HG02840 (cell line): ENCODE results near the gene SLC22A5.
"Not testable (repeated sequence)": the region's sequence is repeated elsewhere in the genome, so short reads cannot be mapped to it uniquely, and the experiment has no call there.

ENCODE experiments used
- ATAC-seq: cut with Tn5 transposase; IDR thresholded peaks from one replicate; pipeline ENCODE4 v1.9.1; 2021; ENCODE audit warnings: mild to moderate bottlenecking, moderate library complexity, moderate number of reproducible peaks; ENCODE audit not compliant: unreplicated experiment, low FRiP score

SLC22A5 gene

DNA sequence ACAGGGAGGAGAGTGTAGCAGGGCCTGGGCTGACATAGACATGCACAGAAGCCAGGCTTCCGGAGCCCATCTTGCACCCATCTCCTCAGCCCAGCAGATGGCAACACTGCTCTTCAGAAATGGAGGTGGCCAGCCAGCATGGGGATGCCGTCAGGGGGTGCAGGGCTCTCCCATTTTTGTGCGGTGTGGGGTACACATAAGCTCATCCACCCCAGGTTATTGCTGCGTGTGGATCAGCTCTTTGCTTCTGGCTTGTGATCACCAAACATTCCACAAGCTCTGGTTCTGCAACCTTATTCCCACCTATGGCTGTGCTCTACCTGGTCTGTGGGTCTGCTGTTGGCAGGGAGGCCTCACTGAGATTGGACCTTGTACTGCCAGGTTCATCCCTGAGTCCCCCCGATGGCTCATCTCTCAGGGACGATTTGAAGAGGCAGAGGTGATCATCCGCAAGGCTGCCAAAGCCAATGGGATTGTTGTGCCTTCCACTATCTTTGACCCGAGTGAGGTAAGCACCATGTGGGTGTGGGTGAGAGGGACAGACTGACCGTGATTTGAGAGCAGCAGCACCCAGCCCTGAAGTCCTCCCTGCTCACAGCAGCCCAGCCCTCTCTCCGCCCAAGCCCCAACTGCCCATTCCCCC lies 17.3 kb downstream of the SLC22A5 start:
- peak; percentile 80 for ATAC-seq

DNA sequence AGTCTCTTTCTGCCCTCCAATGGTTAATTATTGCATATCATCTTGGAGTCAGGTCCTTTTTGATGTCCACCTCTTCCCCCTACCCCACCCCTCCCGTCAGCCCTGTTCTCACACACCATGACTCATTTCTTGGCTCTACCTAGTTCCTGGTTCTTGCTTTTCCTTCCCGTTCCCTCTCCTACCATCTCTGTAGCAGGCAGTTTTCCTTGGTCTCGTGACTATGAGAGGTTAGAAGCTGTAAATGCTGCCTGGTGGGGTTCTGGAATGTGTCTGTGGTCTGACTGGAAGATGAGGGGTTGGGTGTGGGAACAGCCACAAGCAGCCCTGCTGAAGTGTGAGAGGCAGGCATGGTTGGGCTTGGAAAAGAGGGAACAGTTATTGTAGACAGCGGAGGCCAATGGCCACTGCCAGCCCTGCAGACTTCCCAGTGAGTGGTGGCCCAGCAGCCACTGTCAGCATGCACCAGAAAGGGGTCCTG lies 18.2 kb downstream of the SLC22A5 start:
- no peak for ATAC-seq

DNA sequence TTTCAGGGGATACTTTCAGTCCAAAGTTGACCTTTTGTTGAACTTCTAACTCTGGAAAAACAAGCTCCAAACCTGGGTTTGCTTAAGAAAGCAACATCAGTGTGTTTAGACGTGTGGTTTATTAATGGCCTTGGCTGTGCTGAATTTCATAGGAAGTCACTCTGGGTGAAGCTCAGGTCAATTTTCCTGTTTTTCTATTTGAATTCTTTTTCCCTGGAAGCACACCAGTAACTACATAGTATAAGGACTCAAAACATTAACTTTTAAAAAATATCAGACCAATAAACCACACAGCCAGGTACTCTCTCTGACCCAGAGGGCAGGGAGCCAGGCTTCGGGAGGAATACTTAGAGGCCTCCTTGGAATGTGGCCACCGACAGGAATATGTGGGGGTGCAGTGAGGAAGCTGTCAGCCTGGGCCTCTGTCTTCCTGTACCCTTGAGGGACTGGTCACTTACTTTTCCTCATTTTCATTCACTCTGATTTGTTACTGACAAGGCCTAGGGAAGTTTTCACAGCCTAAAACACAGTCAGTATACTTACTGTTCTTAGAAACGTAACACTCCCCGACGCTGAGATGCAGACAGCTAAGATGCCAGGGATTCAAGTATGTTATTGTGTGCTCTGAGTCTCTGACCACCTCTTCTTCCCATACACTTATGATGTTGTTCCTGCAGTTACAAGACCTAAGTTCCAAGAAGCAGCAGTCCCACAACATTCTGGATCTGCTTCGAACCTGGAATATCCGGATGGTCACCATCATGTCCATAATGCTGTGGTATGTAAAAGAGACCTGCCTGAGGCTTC lies 18.9 kb downstream of the SLC22A5 start:
- ATAC-seq = no peak

DNA sequence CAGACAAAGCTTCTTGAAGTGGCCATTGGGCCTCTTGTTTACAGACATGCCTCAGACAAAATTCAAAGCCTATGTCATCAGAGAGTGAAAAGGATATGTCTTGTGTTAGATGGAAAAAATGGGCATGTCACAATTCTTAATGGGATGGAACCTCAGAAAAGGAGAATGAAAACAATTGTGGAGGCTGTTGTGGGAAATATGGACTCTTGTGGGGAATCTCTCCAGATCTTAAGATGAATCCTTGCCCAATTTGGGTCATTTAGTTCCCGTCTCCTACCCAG lies 19.5 kb downstream of the SLC22A5 start:
- no peak for ATAC-seq

DNA sequence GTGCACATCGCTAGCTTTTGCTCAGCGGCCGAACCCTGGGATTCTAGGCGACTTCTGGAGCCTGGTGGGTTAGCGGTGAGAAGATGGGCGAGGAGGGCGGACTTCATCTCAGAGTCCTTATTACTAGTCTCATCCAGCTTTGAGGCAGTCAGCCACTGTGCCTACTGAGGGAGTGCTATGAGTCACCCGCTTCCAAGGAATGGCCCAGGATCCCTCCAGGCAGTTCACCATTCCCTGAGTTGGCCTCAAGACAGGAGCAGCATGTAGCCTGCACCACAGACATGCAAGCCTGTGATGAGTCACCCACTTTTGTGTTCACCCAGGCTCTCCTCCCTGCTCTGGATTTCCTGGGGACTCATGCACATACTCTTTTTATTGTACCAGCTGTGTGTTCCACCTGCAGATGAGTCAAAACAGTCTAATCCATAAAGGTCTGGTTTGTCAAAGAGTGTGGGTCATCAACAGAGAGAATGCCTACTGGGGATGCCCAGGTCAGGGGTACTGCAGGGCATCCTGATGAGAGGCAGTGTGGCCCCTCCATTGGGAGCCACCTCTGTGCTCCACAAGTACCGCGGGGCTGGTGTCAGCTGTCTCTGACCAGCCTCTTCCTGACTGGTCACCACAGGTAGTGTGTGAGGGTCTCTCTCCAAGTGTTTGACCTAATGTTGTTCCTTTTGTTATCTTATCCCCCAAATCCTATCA lies 20.2 kb downstream of the SLC22A5 start:
- no peak for ATAC-seq

DNA sequence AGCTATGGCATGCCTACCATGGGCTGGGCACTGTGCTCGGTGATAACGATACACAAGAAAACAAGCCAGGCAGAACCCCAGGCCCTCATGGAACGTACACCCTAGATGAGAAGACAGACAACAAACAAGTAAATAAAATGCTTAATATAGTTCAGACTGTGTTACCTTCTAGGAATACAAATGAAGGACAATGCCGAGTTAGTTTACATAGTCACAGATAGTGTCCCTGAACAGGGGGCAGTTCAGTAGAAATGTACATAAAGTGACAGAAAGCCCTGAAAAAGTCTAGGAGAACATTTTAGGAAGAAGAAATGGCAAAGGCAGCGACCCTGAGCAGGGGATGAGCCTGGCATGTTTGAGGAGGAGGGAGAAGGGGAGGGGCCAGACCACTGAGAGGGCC lies 21.7 kb downstream of the SLC22A5 start:
- no peak for ATAC-seq

DNA sequence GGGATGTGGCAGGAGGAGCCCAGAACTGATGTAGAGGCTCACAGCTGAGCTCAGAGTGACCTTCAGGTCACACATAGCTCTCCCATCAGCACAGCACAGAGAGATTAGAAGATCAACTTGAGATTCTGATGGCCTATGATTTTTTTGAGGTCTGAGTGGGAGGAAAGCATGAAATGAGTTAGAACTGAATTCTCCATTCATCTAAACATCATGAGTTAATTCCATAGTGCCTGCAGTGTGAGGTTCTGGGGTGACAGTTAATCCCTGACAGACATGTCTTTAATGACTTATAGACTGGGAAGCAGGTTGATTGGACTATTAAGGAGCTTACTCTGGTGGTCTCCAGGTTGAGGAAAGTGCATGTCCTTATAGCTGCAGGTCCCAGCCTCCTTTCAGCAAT lies 22.4 kb downstream of the SLC22A5 start:
- no peak for ATAC-seq

DNA sequence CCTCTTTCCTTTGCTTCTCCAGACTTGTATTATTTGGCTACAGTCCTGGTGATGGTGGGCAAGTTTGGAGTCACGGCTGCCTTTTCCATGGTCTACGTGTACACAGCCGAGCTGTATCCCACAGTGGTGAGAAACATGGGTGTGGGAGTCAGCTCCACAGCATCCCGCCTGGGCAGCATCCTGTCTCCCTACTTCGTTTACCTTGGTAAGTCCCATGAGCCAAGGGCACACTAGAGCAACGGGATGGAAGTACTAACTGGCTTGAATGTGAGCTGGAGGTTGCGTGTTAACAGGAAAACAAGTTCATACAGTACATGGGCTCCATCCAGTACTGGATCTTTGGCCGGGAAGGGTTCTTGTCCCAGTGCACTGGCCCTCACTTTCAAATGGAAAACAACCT lies 22.9 kb downstream of the SLC22A5 start:
- ATAC-seq = no peak

DNA sequence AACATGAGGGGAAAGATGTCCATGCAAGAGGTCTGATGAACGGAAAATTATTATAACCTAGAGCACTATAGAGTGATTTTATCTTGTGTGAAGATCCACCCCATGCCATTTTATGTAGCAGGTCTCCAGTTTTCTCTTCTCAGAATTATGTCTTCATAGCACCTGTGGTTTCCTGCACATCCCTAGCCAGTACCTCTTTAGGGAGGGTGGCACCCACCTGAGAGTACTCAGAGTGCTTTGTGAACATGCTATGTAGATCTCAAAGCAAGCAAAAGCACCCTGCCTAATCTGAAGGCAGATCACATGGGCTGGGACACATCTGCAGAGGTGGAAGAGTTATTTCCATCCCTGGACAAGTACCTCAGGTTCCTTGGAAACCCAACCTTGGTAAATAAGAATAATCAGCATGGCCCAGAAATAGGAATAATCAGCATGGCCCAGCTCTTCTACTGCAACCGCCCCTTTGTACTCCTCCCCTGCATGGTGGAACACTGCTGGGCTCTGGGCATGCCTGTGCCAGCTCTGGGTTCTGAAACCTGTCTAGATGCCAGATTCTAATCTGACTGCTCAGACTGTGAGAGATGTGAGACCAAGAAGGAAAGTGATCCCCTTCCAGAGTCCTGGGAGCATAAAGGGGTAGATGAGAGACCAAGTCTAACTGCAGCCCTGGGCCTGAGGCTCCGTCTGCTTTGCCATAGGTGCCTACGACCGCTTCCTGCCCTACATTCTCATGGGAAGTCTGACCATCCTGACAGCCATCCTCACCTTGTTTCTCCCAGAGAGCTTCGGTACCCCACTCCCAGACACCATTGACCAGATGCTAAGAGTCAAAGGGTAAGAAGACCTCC lies 23.7 kb downstream of the SLC22A5 start:
- no peak for ATAC-seq

DNA sequence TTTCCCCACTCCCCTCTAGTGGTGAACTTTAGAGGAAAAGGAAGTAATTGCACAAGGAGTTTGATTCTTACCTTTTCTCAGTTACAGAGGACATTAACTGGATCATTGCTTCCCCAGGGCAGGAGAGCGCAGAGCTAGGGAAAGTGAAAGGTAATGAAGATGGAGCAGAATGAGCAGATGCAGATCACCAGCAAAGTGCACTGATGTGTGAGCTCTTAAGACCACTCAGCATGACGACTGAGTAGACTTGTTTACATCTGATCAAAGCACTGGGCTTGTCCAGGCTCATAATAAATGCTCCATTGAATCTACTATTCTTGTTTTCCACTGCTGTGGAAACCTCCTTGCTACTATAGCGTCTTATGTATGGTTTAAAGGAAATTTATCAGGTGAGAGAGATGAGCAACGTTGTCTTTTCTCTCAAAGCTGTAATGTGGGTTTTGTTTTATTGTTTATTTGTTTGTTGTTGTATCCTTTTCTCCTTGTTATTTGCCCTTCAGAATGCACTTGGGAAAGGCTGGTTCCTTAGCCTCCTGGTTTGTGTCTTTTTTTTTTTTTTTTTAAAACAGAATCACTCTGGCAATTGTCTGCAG lies 25.3 kb downstream of the SLC22A5 start:
- no peak for ATAC-seq

DNA sequence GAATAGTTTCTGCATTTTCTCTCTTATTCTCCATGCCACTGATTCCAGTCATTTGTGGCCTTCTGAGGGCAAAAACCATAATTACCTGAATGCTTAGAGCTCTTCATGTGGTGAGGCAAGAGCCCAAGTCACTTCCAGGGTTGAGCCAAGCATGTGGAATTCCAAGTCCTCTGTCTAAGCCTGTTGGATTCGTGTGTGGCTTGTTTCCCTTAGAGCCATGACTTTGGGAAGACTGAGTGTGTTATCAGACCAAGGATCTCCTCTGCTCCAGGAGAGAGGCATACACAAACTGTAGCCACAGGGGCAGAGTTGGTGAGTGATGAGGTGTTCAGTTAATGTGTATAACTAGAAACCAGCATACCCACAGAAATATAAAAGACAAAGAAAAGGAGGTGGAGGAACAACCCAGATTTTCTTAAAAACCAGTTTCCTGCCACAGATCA lies 27.1 kb downstream of the SLC22A5 start:
- ATAC-seq = no peak

DNA sequence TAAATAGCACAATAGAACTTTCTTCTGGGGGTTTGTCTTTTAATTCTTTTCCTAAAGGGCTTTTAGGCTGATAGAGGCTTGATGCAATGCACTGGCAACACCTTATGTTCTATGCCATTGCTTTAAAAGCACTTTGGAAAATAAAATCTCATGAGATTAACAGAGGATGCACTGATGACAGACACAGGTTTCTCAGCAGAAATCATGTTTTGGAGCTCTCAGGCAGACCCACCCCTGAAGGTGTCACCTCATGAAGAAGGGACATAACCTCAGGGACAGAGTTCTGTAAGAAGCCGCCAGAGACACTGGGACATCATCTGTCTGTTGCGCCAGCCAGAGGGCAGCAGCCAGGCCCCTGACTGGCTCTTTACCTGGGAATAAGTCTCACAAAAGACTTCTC lies 27.7 kb downstream of the SLC22A5 start:
- ATAC-seq = no peak

DNA sequence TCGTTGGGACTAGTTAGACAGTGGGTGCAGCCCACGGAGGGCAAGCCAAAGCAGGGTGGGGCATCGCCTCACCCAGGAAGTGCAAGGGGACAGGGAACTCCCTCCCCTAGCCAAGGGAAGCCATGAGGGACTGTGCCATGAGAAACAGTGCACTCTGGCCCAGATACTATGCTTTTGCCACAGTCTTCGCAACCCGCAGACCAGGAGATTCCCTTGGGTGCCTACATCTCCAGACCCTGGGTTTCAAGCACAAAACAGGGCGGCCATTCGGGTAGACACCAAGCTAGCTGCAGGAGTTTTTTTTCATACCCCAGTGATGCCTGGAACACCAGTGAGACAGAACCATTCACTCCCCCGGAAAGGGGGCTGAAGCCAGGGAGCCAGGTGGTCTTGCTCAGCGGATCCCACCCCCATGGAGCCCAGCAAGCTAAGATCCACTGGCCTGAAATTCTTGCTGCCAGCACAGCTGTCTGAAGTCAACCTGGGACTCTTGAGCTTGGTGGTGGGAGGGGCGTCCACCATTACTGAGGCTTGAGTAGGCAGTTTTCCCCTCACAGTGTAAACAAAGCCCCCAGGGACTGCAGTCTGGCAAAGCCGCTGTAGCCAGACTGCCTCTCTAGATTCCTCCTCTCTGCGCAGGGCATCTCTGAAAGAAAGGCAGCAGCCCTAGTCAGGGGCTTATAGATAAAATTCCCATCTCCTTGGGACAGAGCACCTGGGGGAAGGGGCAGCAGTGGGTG lies 28.6 kb downstream of the SLC22A5 start:
- not testable (repeated sequence) for ATAC-seq

DNA sequence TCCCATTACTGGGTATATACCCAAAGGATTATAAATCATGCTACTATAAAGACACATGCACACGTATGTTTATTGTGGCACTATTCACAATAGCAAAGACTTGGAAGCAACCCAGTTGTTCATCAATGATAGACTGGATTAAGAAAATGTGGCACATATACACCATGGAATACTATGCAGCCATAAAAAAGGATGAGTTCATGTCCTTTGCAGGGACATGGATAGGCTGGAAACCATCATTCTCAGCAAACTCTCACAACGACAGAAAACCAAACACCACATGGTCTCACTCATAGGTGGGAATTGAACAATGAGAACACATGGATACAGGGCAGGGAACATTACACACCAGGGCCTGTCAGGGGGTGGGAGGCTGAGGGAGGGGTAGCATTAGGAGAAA lies 34.5 kb downstream of the SLC22A5 start:
- not testable (repeated sequence) for ATAC-seq

DNA sequence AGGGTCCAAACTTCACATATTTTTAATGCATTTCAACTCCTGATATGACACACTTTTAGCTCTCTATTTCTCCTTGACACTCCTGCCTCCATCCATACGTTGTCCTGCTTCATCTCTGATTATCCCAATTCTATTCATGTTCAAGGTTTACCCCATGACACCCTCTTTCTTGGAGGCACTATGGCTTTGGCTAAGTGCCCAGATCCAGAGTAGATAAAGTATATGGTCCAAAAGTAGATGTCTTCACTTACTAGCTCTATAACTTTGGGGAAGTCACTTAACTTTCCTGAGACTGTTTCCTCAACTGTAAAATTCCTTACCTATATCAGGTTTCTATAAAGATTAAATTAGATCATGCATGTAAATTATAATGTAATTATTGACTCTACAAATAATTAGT lies 36.1 kb downstream of the SLC22A5 start:
- no peak for ATAC-seq

DNA sequence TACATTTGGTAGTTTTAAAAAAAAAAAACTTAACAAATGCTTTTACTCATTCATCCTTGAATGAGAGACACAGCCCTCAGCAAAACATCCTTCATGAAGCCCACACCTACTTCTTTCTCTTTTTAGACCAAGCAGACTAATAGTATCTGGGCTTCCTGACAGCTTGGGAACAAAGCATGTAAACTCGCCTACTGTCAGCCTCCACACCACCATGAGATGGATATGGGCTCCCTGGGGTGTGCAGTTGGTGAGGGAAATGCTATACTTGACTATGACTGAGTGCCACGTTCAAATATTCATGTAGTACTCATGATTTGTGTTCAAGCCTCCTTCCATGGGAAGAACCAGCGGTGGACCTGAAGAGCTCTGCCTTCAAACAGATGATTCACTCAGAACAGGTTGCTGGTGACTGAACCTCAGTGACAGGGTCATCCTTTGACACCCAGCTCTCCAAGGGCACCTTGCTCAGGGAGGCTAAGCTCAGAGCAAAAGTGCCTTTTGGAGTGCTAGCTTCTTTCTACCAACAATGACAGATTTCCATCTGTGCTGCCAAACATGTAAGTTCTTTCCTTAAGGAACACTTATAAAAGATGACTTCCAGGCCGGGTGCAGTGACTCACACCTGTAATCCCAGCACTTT lies 36.8 kb downstream of the SLC22A5 start:
- no peak for ATAC-seq

DNA sequence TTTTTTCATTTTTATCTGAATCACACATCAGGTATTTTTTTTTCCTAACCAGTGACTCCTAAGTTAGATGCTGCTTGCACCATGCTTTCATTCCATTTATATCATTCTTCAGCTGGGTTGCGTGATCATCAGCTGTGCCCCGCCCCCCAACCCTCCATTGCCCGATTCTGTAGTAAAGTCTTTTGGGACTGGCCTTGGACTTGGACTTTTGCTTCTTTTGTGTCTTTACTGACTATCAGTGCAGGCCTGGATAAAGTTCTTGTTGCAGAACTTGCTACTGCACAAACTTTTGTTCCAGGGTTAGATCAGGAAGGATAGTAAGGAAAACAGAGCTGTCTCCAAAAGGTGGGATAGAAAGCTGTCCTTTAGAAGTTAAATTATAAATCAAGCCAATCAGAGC lies 38.5 kb downstream of the SLC22A5 start:
- no peak for ATAC-seq

DNA sequence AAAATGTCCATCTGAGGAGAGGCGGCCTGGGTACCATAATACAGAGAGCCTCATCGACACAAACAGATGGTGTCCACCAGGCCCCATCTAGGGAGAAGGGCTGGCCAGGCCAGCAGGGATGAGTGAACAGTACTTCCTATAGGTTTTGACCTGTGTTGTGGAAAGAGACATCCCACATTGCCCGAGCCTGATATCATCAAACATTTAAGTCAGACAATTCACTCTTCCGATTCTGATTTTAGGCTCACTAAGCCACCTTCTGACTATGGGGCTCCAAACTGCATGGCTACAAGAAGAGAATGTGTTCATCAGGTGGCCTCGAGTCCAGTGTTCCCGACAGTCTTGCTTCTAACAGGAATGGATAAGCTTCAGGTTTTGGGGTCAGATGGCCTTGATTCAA lies 38.9 kb downstream of the SLC22A5 start:
- ATAC-seq = no peak

DNA sequence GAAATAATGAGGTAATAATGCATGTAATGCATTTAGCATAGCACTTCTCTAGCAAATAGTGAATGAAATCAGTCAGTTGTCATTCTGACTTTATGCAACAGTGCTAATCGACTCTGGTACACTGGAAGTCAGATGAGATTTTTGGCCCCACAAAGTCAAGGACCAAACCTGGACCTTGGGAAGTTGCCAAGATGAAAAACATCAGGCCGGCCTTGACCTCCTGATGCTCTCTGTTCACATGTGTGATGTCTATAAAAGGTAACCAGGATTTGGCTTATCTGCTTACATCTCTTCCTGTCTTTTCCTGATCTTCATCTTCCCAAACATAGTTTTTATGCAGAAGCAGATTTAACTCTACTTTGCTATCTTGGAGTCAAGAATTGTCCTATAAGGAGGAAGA lies 39.5 kb downstream of the SLC22A5 start:
- ATAC-seq = no peak
